Peyer's patch (tissue), 4 donors: ENCODE results near the gene KANSL1.

Source experiments
- CTCF ChIP-seq, 6 experiments: fragments of 450-650 bp in 4 of 6; fragments of 200-600 bp in 2 of 6; sonication (generic) in 1 of 6; IDR thresholded peaks; one replicate each; pipeline ENCODE4 v1.5.1; 2017 to 2019; ENCODE audit warnings: antibody characterized with exemption in 6 of 6, mild to moderate bottlenecking in 3 of 6, moderate library complexity in 1 of 6
- POLR2A ChIP-seq, 2 donors: fragments of 450-650 bp; IDR thresholded peaks; one replicate each; pipeline ENCODE4 v1.5.1; 2017; ENCODE audit warnings: antibody characterized with exemption in 2 of 2, mild to moderate bottlenecking in 2 of 2, moderate library complexity in 2 of 2

GRCh38 chr17:46039592-46040186 is 153.5 kb downstream of the KANSL1 start:
- no peak for TF ChIP-seq CTCF (IDR thresholded peaks at IDR 0.05)
- TF ChIP-seq POLR2A (IDR thresholded peaks at IDR 0.05), result no peak
